KG1 (cell line): ENCODE results near the gene HSD17B1.
"Not testable (repeated sequence)": the region's sequence is repeated elsewhere in the genome, so short reads cannot be mapped to it uniquely, and the experiment has no call there.

Experiments
- DNase-seq: peaks from one replicate; lab custom pipeline; 2025; lab: John Stamatoyannopoulos, UW

Gene HSD17B1

GRCh38 chr17:42552736-42553135 is at the start of gene HSD17B1:
HSD17B1 (plus strand) TSS chr17:42552923; CDS start chr17:42552934, 11 bp downstream.
- DNase-seq: not testable (repeated sequence)

- DNase-seq: no peak
These were observed 49.8 kb upstream of the HSD17B1 start for GRCh38 chr17:42502926-42503325.

- DNase-seq: no peak
These were observed 45.1 kb upstream of the HSD17B1 start for GRCh38 chr17:42507671-42508070.

- no peak for DNase-seq
These were observed 44.1 kb upstream of the HSD17B1 start for GRCh38 chr17:42508426-42509165.

- no peak for DNase-seq
These were observed 43.3 kb upstream of the HSD17B1 start for GRCh38 chr17:42509409-42509808.

- no peak for DNase-seq
These were observed 42.9 kb upstream of the HSD17B1 start for GRCh38 chr17:42509841-42510240.

- DNase-seq: no peak
These were observed 40.5 kb upstream of the HSD17B1 start for GRCh38 chr17:42512246-42512645.

- no peak for DNase-seq
These were observed 39.9 kb upstream of the HSD17B1 start for GRCh38 chr17:42512733-42513251.

GRCh38 chr17:42513686-42514085 is 39.0 kb upstream of the HSD17B1 start:
- no peak for DNase-seq

- DNase-seq: no peak
These were observed 38.4 kb upstream of the HSD17B1 start for GRCh38 chr17:42514279-42514678.

GRCh38 chr17:42514867-42515266 is 37.9 kb upstream of the HSD17B1 start:
- no peak for DNase-seq

- DNase-seq: peak; percentile 73
These were observed 35.2 kb upstream of the HSD17B1 start for GRCh38 chr17:42517516-42517915.

- DNase-seq: peak; percentile 37
These were observed 34.5 kb upstream of the HSD17B1 start for GRCh38 chr17:42518046-42518754.

GRCh38 chr17:42518755-42519545 is 33.8 kb upstream of the HSD17B1 start:
- DNase-seq: no peak

- no peak for DNase-seq
These were observed 32.9 kb upstream of the HSD17B1 start for GRCh38 chr17:42519546-42520491.

- no peak for DNase-seq
These were observed 32.2 kb upstream of the HSD17B1 start for GRCh38 chr17:42520540-42520951.

- DNase-seq: no peak
These were observed 31.7 kb upstream of the HSD17B1 start for GRCh38 chr17:42521036-42521435.

- no peak for DNase-seq
These were observed 31.0 kb upstream of the HSD17B1 start for GRCh38 chr17:42521666-42522262.

GRCh38 chr17:42522263-42522790 is 30.4 kb upstream of the HSD17B1 start:
- DNase-seq: no peak

GRCh38 chr17:42522798-42523278 is 29.9 kb upstream of the HSD17B1 start:
- no peak for DNase-seq
